Cardiac atrium fibroblast (primary cell): ENCODE data around the gene TAF11. TPM values are rescaled to one million over a fixed set of nuclear protein-coding genes. Genes with fewer than 3 reads are reported as not detected.

Experiments
- total RNA-seq: library from RNA; depleted of rRNA; stranded (reverse); fragments of >200 nt; gene quantifications from 2 replicates; pipeline ENCODE4 v1.2.3, GENCODE V29; 2015

The TAF11 gene
- 16.7 and 28.3 TPM in 2 replicates for total RNA-seq

GRCh38 chr6:34887753-34888513 lies at the start of gene TAF11:
TSS of gene TAF11 (minus strand) at chr6:34888042. CDS start at chr6:34887957, 85 bp downstream.

GRCh38 chr6:34888874-34889555 lies 1.2 kb upstream of the TAF11 start, which contains the start of gene ANKS1A:
TSS of gene ANKS1A (plus strand) at chr6:34889255. CDS start at chr6:34889403, 148 bp downstream.

Other genes starting within 250 kb of the TAF11 start
- 30.9 and 34.8 TPM in 2 replicates for gene ILRUN, start 191.3 kb downstream of the TAF11 start, total RNA-seq
- gene SNRPC, start 130.5 kb downstream of the TAF11 start, total RNA-seq = 86.2 and 89.5 TPM in 2 replicates
- gene BLTP3A, start 96.0 kb downstream of the TAF11 start, total RNA-seq = 2.9 and 3.6 TPM in 2 replicates
- gene ANKS1A, start 1.2 kb upstream of the TAF11 start, total RNA-seq = 4.3 and 8.6 TPM in 2 replicates